K562 (cell line): Measurements from ENCODE around the gene LTBP1. TPM values are rescaled to one million over a fixed set of nuclear protein-coding genes. Genes with fewer than 3 reads are reported as not detected.

Source experiments
- ATAC-seq: fragments of 200-7000 bp; cut with Tn5 transposase; 3 replicates; pipeline ENCODE4 v1.9.1; 2020; ENCODE audit warnings: moderate library complexity
- BruUV-seq: library from RNA; stranded (reverse); fragments of 400-500 nt; replicated peaks from 2 replicates; lab custom pipeline; 2021; lab: Mats Ljungman, UMichigan
- CTCF ChIA-PET: fragments of 300-600 bp; formaldehyde crosslinking; extraction: SDS; loops from one replicate; lab custom pipeline; 2021; ENCODE audit warnings: low intra/inter-chr PET ratio; lab: Yijun Ruan, JAX
- POLR2A ChIA-PET: fragments of 300-600, 350-650 bp; sonication (Branson Sonifier 250); formaldehyde crosslinking; extraction: SDS; loops from one replicate; lab custom pipeline; 2021; ENCODE audit warnings: antibody characterized with exemption, inconsistent platforms; lab: Yijun Ruan, JAX
- DNase-seq, 4 experiments: peaks; one replicate each; pipeline versions ENCODE4 v3.0.0 to v3.0.0-alpha.2; 2011 to 2018; ENCODE audit warnings: low spot score in 3 of 4, mixed read lengths in 3 of 4; ENCODE audit errors: extremely low read depth in 1 of 4
- FAIRE-seq: peaks from 2 replicates; lab custom pipeline; 2011; peaks lifted over from hg19 to GRCh38; lab: Jason Lieb, UNC
- H2AFZ ChIP-seq: 2 replicates; pipeline ENCODE4 v1.6.0; 2011; ENCODE audit warnings: low read depth, low read length, control low read depth, inconsistent platforms
- H3K27ac ChIP-seq: fragments of 200-600 bp; 3 replicates; pipeline ENCODE4 v1.8.0; 2011; ENCODE audit warnings: low read depth, mild to moderate bottlenecking, control low read depth, inconsistent platforms, low read length, moderate library complexity, mixed read lengths; ENCODE audit errors: extremely low read depth
- H3K27me3 ChIP-seq, 2 experiments: fragments of 300-600 bp in 1 of 2; 2 replicates in 1 of 2; 3 replicates in 1 of 2; pipeline versions ENCODE4 v1.6.0 to v1.8.0; 2011; ENCODE audit warnings: inconsistent platforms in 2 of 2, low read length in 2 of 2, mild to moderate bottlenecking in 1 of 2, mixed read lengths in 1 of 2, moderate library complexity in 1 of 2; ENCODE audit not compliant: control insufficient read depth in 2 of 2, insufficient read depth in 2 of 2
- H3K36me3 ChIP-seq: fragments of 300-600 bp; 3 replicates; pipeline ENCODE4 v1.8.0; 2011; ENCODE audit warnings: mild to moderate bottlenecking, low read length, inconsistent platforms; ENCODE audit not compliant: control insufficient read depth, insufficient read depth
- H3K4me1 ChIP-seq, 2 experiments: fragments of 200-600 bp in 1 of 2; replicated peaks in 1 of 2; 2 replicates in 1 of 2; 3 replicates in 1 of 2; pipeline versions ENCODE4 v1.5.1 to v1.8.0; 2011; ENCODE audit warnings: inconsistent platforms in 2 of 2, low read length in 2 of 2, mild to moderate bottlenecking in 1 of 2, mixed read lengths in 1 of 2, moderate library complexity in 1 of 2; ENCODE audit not compliant: control insufficient read depth in 2 of 2, insufficient read depth in 2 of 2
- H3K4me2 ChIP-seq: 2 replicates; pipeline ENCODE4 v1.6.1; 2011; ENCODE audit warnings: low read length, control low read depth, inconsistent platforms, mixed read lengths; ENCODE audit not compliant: insufficient read depth
- H3K4me3 ChIP-seq: fragments of 200-600 bp; sonication (generic), shearing (Covaris generic); 2 replicates; pipeline ENCODE4 v1.5.1; 2016; ENCODE audit warnings: control low read depth, inconsistent platforms
- H3K79me2 ChIP-seq: fragments of 200-600 bp; 3 replicates; pipeline ENCODE4 v1.8.0; 2011; ENCODE audit warnings: low read length, inconsistent platforms; ENCODE audit not compliant: control insufficient read depth, insufficient read depth
- H3K9ac ChIP-seq, 2 experiments: 2 replicates each; pipeline versions ENCODE4 v1.6.0 to v1.6.1; 2011; ENCODE audit warnings: low read depth in 2 of 2, low read length in 2 of 2, control low read depth in 1 of 2, inconsistent platforms in 1 of 2, mild to moderate bottlenecking in 1 of 2, mixed read lengths in 1 of 2; ENCODE audit not compliant: insufficient read depth in 1 of 2
- H3K9me1 ChIP-seq: one replicate; pipeline ENCODE4 v1.6.0; 2011; ENCODE audit warnings: inconsistent platforms, mild to moderate bottlenecking, low read length, moderate library complexity; ENCODE audit not compliant: control insufficient read depth, insufficient read depth
- H3K9me3 ChIP-seq: replicated peaks from 2 replicates; pipeline ENCODE4 v1.5.1; 2011; ENCODE audit warnings: low read depth, low read length, inconsistent platforms; ENCODE audit not compliant: control insufficient read depth, insufficient read depth
- H4K20me1 ChIP-seq: replicated peaks from 2 replicates; pipeline ENCODE4 v1.6.1; 2011; ENCODE audit warnings: low read length, inconsistent platforms, mixed read lengths; ENCODE audit not compliant: control insufficient read depth, insufficient read depth
- ARID1B ChIP-seq: fragments of 450-650 bp; IDR thresholded peaks from 2 replicates; pipeline ENCODE4 v1.6.1; 2016; ENCODE audit warnings: antibody characterized with exemption, mild to moderate bottlenecking, inconsistent platforms
- CBFA2T3 ChIP-seq: fragments of 450-650 bp; IDR thresholded peaks from 2 replicates; pipeline ENCODE4 v1.6.1; 2017
- HDAC1 ChIP-seq, 2 experiments: fragments of 450-650 bp; IDR thresholded peaks; 2 replicates each; pipeline ENCODE4 v1.6.1; 2016 to 2017; ENCODE audit warnings: inconsistent platforms in 1 of 2, mild to moderate bottlenecking in 1 of 2, moderate library complexity in 1 of 2
- MEF2A ChIP-seq: IDR thresholded peaks from 2 replicates; pipeline ENCODE4 v1.6.1; 2011; ENCODE audit warnings: low read depth, mild to moderate bottlenecking, low read length, moderate library complexity; ENCODE audit not compliant: control insufficient read depth
- MEF2D ChIP-seq: conservative IDR thresholded peaks from 2 replicates; pipeline ENCODE4 v1.6.1; 2016; ENCODE audit warnings: low read depth, missing genetic modification characterization, missing compliant biosample characterization
- MEIS2 ChIP-seq: fragments of 450-650 bp; IDR thresholded peaks from 2 replicates; pipeline ENCODE4 v1.6.1; 2014; ENCODE audit warnings: mild to moderate bottlenecking; ENCODE audit not compliant: partially characterized antibody
- NCOA4 ChIP-seq: fragments of 450-650 bp; IDR thresholded peaks from 2 replicates; pipeline ENCODE4 v1.6.1; 2018; ENCODE audit warnings: mild to moderate bottlenecking; ENCODE audit not compliant: partially characterized antibody
- PTBP1 ChIP-seq: fragments of 200-400 bp; formaldehyde crosslinking; IDR thresholded peaks from 2 replicates; pipeline ENCODE4 v1.6.1; 2017; ENCODE audit warnings: low read depth, low read length
- SMARCA5 ChIP-seq: fragments of 450-650 bp; IDR thresholded peaks from 2 replicates; pipeline ENCODE4 v1.6.1; 2016
- SMARCB1 ChIP-seq: IDR thresholded peaks from 2 replicates; pipeline ENCODE4 v1.6.1; 2011; ENCODE audit warnings: improper control_type of control experiment, low read depth; ENCODE audit not compliant: insufficient read length
- TCF15 ChIP-seq: fragments of 250-450 bp; sonication (Bioruptor Pico); IDR thresholded peaks from 2 replicates; pipeline ENCODE4 v1.8.0; 2022; ENCODE audit warnings: moderate library complexity, mild to moderate bottlenecking, inconsistent platforms
- TFAP4 ChIP-seq: sonication (generic); formaldehyde crosslinking; IDR thresholded peaks from 2 replicates; pipeline ENCODE4 v1.8.0; 2022; ENCODE audit warnings: missing genetic modification reagents, mild to moderate bottlenecking, moderate library complexity, borderline replicate concordance
- ZNF217 ChIP-seq: sonication (generic); formaldehyde crosslinking; IDR thresholded peaks from 2 replicates; pipeline ENCODE4 v1.8.0; 2022; ENCODE audit warnings: mild to moderate bottlenecking, missing genetic modification reagents
- ZNF384 ChIP-seq: IDR thresholded peaks from 2 replicates; pipeline ENCODE4 v1.6.1; 2012; ENCODE audit warnings: low read depth, low read length, improper control_type of control experiment
- WGBS: fragments of 100-300 bp; shearing (Covaris generic); methylation state at CpG from one replicate; pipeline ENCODE4 v1.1.6; 2016; ENCODE audit warnings: low coverage, mixed read lengths; ENCODE audit not compliant: insufficient coverage; ENCODE audit errors: missing lambda C conversion rate; 5-methylcytosine and 5-hydroxymethylcytosine counted together
- in situ Hi-C: fragments of 300-500 bp; cut with MboI; formaldehyde crosslinking; loops from 4 replicates; pipeline ENCODE4 v1.15.0; 2018; ENCODE audit warnings: inconsistent platforms, mixed read lengths
- intact Hi-C: fragments of 100-400 bp; cut with micrococcal nuclease; formaldehyde crosslinking; loops from 2 replicates; pipeline ENCODE4 v1.14.2; 2022
- polyA plus RNA-seq, 8 experiments: library from polyadenylated mRNA; depleted of rRNA in 4 of 8; stranded (reverse) in 5 of 8; unstranded in 3 of 8; fragments of >200 nt; fragmentation: Nextera tagmentation in 2 of 8; fragmentation: Illumina TruSeq in 1 of 8; extraction: Ambion mirVana in 2 of 8; extraction: Trizol in 1 of 8; gene quantifications; 2 replicates each; pipeline versions ENCODE4 v1.2.1 to v1.2.3, GENCODE V29; 2011 to 2014; ENCODE audit warnings: inconsistent platforms in 1 of 8, missing spikeins in 1 of 8
- total RNA-seq, 7 experiments: library from RNA; depleted of rRNA in 6 of 7; stranded (reverse); fragments of >200 nt in 6 of 7; fragmentation: Illumina TruSeq in 2 of 7; extraction: Trizol in 2 of 7; gene quantifications; 2 replicates each; pipeline versions ENCODE4 v1.2.1 to v1.2.3, GENCODE V29; 2011 to 2021; ENCODE audit warnings: low replicate concordance in 1 of 7

Gene LTBP1
- total and polyA plus RNA-seq, 9 of the 15 experiments (the other 6 are each of a cell fraction or from before 2014, with no cell fraction given), result 3.6 to 16.4 (median 8.5) TPM

DNA sequence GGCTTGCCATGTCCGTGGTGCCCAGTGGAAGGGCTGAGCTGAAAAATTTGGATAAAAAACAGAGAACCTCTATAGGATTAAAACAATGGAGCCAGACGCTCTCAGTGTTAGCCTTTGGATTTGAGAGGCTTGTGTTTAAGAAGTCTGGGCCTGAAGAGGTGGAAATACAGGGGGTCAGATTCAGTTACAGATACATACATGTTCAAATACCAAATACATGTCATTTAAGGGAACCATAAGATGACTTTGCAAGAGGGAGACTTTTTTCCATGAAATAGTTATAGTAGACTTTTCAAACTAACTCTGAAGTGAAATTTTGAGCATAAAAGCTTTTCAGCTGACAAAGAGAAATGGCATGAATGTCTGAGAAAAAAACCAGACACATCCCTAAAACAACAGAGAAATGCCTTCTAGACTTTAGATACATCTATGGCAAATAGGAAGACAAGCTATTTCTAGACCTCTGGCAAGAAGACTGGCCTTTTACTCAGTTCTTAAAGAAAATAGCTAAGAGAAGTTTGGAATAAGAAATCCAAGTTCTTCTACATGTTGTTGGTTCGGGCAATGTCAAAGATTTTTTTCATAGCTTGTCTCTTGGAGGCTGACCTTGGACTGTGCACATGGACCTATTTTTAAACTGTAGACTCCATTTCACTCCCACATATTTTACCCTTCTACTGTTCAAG lies 112.9 kb downstream of the LTBP1 start:
- Histone ChIP-seq H3K9me3 (no peaks in the 10 kb centered on the region), H3K4me1 (peaks cover 2 to 8% of the 10 kb centered on the region in 2 experiments; a peak in 3 of 5 replicates), H3K27me3 (no peaks in the 10 kb centered on the region), H3K4me2 (no peak overlapping the region), H3K9me1 (no peaks in the 10 kb centered on the region), H2AFZ (peak overlapping the region; percentile 54; the same call in 1 of the 2 replicates), H3K27ac (peak overlapping the region; percentile 1; the same call in 1 of the 3 replicates), H3K36me3 (no peaks in the 10 kb centered on the region), H3K79me2 (no peaks in the 10 kb centered on the region), H4K20me1 (no peaks in the 10 kb centered on the region), H3K4me3 (no peak overlapping the region), H3K9ac (peak overlapping the region in 1 of 2 experiments; percentile 2; a peak in 1 of 4 replicates)
- intact Hi-C loops (no loop called here), in situ Hi-C loops (no loop called here)
- ChIA-PET CTCF (no interaction called here), POLR2A (interaction anchor here (1.3 kb wide), 2 partner anchors 8 to 10 kb away, joined by 3 to 6 read pairs; no protein-coding TSS in a partner anchor)
- ATAC-seq (peak; percentile 68), FAIRE-seq (no peak), DNase-seq (no peak)
- TF ChIP-seq PTBP1, result no peak
- 0 out of 2 replicates have a peak, but pooled peaks have one; percentile 63 for TF ChIP-seq MEF2D (tag)
- TF ChIP-seq ZNF217 (CRISPR knock-in tag), result no peak
- peak; percentile 31; the same call in 1 of the 2 replicates for TF ChIP-seq MEF2A
- no TSS peak for BruUV-seq
- 27% methylated on average over 3 of the region's 3 CpGs for WGBS

DNA sequence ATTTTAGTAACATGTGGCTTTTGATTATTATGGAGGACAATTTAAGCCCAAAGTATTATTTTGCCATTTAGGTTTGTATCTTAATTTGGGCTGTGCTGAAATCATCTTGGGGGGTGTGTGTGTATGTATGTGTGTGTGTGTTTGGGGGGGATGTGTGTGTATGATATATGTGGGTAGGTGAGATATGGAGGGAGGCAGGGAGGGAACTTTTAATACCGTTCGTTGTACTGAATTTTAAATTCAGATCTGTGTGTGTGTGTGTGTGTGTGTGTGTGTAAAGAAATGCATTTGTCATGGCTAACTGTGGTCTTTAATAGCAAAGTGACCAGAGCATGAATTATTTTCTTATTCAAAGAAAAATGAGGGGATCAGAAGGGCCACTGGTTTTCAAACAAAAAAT lies 113.7 kb downstream of the LTBP1 start:
- no peak for FAIRE-seq
- Histone ChIP-seq H3K4me3 (no peak overlapping the region), H3K4me2 (no peak overlapping the region), H3K9me3 (no peaks in the 10 kb centered on the region), H3K79me2 (no peaks in the 10 kb centered on the region), H3K9ac (peak overlapping the region in 1 of 2 experiments; percentile 2; a peak in 1 of 4 replicates), H3K9me1 (no peaks in the 10 kb centered on the region), H3K27ac (peak overlapping the region; percentile 1; the same call in 1 of the 3 replicates), H2AFZ (peak overlapping the region; percentile 54; the same call in 1 of the 2 replicates), H3K36me3 (no peaks in the 10 kb centered on the region), H4K20me1 (no peaks in the 10 kb centered on the region), H3K4me1 (peaks cover 2 to 10% of the 10 kb centered on the region in 2 experiments; a peak in 3 of 5 replicates), H3K27me3 (no peaks in the 10 kb centered on the region)
- DNase-seq, result no peak
- intact Hi-C loops (no loop called here), in situ Hi-C loops (no loop called here)
- ChIA-PET CTCF (no interaction called here), POLR2A (interaction anchor here (1.3 kb wide), 1 partner anchor 9 kb away, joined by 6 read pairs; no protein-coding TSS in a partner anchor)
- no TSS peak for BruUV-seq
- ATAC-seq, result peak; percentile 46
- 0% methylated on average over 2 of the region's 2 CpGs for WGBS
- TF ChIP-seq SMARCA5, result 0 out of 2 replicates have a peak, but pooled peaks have one; percentile 30
- TF ChIP-seq TFAP4 (CRISPR knock-in tag), result no peak
- 0 out of 2 replicates have a peak, but pooled peaks have one; percentile 8 for TF ChIP-seq CBFA2T3
- TF ChIP-seq ZNF384, result no peak
- no peak for TF ChIP-seq TCF15 (CRISPR knock-in tag)
- no peak for TF ChIP-seq NCOA4
- 0 out of 2 replicates have a peak, but pooled peaks have one; percentile 27 for TF ChIP-seq ARID1B
- no peak for TF ChIP-seq SMARCB1
- TF ChIP-seq HDAC1 (IDR thresholded peaks at IDR 0.05), result peak in 1 of 2 experiments; percentile 23; a peak in 1 of 4 replicates
- TF ChIP-seq MEIS2, result no peak
